DMS 273 (cell line): ENCODE results near the gene EPDR1.

Source experiments
- DNase-seq: peaks from one replicate; lab custom pipeline; 2025; ENCODE audit not compliant: unreplicated experiment; lab: John Stamatoyannopoulos, UW

EPDR1 gene

GRCh38 chr7:37973915-37974314 is 53.5 kb downstream of the EPDR1 start:
- DNase-seq: no peak

- DNase-seq: no peak
Observed at GRCh38 chr7:37974711-37975110, 54.3 kb downstream of the EPDR1 start.

DNA sequence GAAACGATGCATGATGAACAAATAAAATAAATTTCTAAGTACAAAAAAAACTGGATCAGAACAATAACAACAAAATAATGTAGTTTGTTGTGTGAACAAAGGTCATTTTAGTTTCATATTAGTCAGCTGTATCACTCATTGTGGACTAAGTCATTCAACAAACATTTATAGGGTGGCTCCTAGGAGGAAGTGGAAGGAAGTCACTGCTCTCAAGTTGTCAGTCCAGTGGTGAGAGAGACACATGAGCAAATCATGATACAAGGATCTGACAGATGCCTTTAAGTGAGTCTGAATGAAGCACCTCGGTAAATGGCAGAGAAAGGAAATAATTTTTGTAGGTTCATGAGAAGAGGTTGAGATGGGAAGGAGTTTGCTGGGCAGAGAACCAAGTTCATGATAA is 56.8 kb downstream of the EPDR1 start:
- no peak for DNase-seq

- no peak for DNase-seq
Observed at GRCh38 chr7:37981664-37982063, 61.2 kb downstream of the EPDR1 start.

DNA sequence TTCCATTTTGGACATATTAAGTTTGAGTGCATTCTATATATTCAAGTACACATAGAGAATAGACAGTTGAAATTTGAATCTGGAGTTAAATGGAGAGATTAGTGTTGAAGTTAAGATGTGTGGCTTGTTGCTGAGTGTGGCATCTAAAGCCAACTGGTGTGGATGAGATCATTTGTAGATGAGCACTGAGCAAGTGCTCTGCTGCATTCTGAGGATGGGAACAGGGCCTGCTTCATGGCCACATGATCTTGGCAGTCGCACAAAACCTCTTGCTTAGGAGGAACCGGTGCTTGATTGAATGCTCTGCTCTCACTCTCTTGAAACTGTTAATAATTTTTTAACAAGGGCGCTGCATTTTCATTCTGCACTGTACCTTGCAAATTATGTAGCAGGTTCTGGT is 62.0 kb downstream of the EPDR1 start:
- DNase-seq: no peak

DNA sequence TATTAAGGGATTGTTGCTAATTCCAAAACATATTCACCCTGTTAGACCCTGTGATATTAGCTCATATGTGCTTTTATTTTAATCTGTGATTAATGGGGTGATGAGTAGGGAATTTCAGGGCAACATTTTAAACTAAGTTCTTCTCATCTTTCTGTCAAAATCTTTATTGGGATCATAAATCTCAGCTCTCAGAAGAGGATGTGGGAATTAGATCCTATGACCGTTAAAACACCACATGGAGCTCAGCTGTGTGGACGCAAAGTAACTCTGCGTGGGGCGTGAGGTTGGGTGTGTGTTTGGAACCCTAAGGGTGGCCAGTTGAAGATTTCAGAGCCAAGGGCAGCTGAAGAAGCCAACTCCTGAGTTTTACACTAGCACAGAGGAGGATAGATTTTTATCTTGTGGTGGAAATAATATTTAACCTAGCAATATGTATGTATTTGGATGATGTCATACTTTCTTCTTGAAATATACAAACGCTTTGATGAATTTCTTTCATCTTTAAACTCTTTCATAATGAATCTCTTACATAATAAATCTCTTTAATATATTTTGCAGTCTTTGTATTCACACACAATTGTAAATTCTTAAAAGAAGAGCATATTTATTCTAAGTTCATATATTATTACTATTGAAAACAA is 64.4 kb downstream of the EPDR1 start:
- DNase-seq: no peak

- no peak for DNase-seq
Observed at GRCh38 chr7:37986908-37987330, 66.5 kb downstream of the EPDR1 start.

DNA sequence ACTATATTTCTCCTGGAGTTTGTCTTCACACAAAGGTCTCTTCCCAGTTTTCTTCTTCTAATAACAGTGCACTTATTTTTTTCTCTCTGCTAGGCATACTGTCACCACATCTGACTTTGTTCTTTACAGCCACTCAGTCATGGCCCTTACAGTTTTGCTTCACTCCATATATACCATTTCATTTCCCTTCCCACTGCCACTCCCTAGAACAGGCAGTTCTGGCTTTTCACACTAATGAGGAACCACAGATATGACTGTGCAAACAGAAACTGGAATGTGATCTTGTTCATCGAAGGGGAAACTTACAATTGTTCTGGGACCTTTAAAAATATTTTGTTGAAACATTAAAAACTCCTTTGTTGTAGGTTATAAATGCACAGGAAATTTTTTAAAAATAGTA is 67.3 kb downstream of the EPDR1 start:
- no peak for DNase-seq

DNA sequence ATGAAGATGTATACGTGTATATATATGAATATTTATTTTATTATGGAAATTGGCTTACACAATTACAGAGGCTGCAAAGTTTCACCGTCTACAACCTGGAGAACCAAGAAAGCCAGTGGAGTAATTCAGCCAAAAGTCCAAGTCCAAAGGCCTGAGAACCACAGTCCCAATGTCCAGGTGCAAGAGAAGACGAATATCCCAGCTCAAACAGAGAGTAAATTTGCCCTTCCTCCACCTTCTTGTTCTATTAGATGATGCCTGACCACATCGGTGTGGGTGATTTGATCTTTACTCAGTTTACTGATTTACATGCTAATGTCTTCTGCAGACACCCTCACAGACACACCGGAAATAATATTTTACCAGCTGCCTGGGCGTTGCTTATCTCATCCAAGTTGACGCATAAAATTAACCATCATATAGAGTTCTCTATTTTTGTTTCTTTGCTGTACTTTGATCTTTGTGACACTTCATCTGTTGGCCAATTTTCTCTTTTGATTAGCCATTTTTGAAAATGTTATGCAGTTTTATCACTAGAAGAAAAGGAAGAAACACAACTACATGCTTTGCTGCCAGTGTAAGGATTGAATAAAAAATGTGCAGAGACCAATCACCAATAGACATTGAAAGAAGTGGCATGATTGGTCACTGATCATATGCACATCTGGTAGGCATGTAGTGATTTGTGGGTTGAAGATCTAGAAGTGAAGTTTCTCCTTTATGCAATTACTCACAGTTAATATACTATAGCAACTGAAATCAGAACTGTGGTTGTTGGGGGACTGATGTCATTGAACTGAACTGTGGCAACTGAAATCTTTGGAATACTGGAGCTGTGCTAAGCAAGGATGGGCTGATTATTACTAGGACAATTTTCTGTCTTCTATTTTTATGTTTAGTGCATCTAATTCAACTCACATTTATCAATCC is 68.5 kb downstream of the EPDR1 start:
- DNase-seq: no peak

DNA sequence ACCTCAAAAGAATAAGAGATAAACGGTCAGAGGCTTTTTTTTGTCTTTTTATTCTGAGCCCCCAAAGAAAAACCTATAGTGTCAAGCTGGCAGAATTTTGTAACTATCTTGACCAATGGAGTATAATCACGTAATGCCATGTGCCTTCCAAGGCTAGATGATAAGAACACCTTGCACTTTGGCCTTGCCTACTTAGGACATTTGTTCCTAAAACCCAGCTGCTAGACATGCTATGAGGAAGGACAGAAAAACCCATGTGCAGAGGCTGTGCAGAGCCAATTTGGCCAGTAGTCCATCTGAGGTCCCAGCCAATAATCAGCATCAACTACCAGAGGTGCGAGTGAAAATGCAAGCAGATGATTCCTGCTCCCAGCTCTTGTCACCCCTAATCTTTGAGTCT is 69.9 kb downstream of the EPDR1 start:
- DNase-seq: no peak

DNA sequence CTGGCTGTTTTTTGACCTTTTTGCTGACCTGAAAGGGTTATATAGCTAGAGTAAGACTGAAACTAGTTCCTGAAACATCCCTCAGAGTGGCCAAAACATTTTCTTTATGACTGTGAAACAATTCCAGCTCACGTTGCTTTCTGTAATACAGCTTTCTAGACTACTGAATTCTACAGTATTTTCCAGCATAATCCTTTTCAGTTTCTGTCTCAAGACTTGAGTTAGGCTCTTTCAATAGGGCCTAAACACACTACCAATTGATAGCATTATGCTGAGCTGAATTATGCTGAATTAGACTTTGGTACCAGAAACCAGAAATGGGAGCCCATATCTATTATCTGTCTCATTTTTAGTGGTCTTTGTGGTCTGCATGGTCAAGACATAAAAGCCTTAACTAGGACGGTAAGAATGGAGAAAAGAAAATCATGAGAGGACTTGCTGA is 72.6 kb downstream of the EPDR1 start:
- DNase-seq: no peak

GRCh38 chr7:37999673-38000072 is 79.2 kb downstream of the EPDR1 start:
- DNase-seq: no peak

DNA sequence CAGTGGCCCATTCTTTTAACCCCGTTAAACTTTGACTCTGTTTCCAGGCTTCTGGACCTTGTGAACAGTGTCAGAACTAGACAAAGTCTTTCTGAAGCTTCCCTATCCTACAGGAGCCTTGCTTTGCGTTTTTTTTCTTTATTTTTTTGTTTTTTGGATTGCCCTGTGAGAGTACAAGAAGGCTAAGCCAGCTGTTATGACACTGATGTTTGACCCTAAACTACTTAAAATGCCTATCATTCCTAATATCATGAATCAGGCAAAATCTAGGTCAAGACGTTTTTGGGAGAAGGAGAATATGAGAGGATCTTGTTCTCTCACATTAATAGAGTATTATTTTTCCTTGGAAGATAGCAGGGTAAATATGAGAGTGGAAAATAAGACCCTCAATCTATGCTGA is 79.8 kb downstream of the EPDR1 start:
- DNase-seq: no peak
